ENCODE results near the gene THTPA.

Gene THTPA

GRCh38 chr14:23566112-23566777 lies 10.2 kb downstream of the THTPA start:
- H3K23ac ChIP-seq (ENCODE audit: low read depth, low read length, poor library complexity), result no peak overlapping the region
- no peaks in the 10 kb centered on the region for H3K9me3 ChIP-seq (replicated peaks in 1 of 2; ENCODE audit: control insufficient read depth in 2 of 2, insufficient read depth in 1 of 2, low read depth in 1 of 2, low read length in 2 of 2)
- H3K9ac ChIP-seq (ENCODE audit: low read depth, low read length, poor library complexity), result no peak overlapping the region
- H2AK5ac ChIP-seq (ENCODE audit: low read depth, low read length), result no peak overlapping the region
- H4K91ac ChIP-seq (ENCODE audit: low read depth, low read length, poor library complexity), result no peak overlapping the region
- H2BK5ac ChIP-seq (ENCODE audit: low read length), result no peak overlapping the region
- no peak overlapping the region for H3K4ac ChIP-seq (ENCODE audit: low read length)
- H2BK12ac ChIP-seq (ENCODE audit: low read length), result no peak overlapping the region
- no peak overlapping the region for H2AFZ ChIP-seq (ENCODE audit: low read length)
- no peak overlapping the region for H3K4me2 ChIP-seq (ENCODE audit: insufficient read depth, low read length, poor library complexity, severe bottlenecking)
- DNase-seq (ENCODE audit: low spot score), result no peak
- H3K4me3 ChIP-seq (ENCODE audit: low read length in 2 of 2), result no peak overlapping the region
- H3K4me1 ChIP-seq (ENCODE audit: control insufficient read depth in 2 of 2, insufficient read depth in 1 of 2, low read depth in 1 of 2, low read length in 2 of 2), result peaks cover 6 to 14% of the 10 kb centered on the region in 2 donors
- peaks cover 2% of the 10 kb centered on the region for H3K79me1 ChIP-seq (ENCODE audit: low read depth, low read length)
- H3K27me3 ChIP-seq (ENCODE audit: control insufficient read depth in 3 of 3, insufficient read depth in 3 of 3, low read depth in 1 of 3, low read length in 3 of 3), result peaks cover 0 to 54% (median 0%) of the 10 kb centered on the region in 3 experiments
- WGBS, 2 donors (ENCODE audit: extremely low coverage in 2 of 2, insufficient read length in 2 of 2, insufficient replicate concordance in 1 of 2), result no CpG with 5 or more reads among the region's 10 CpGs
- no peak overlapping the region for H3K27ac ChIP-seq (replicated peaks; ENCODE audit: low read length)
- H2BK120ac ChIP-seq (ENCODE audit: low read depth, low read length), result no peak overlapping the region
- no peak overlapping the region for H2BK15ac ChIP-seq (ENCODE audit: low read length)
- H4K8ac ChIP-seq (ENCODE audit: low read depth, low read length), result no peak overlapping the region
- H3K36me3 ChIP-seq (replicated peaks in 1 of 2; ENCODE audit: control insufficient read depth in 2 of 2, insufficient read depth in 2 of 2, low read length in 2 of 2), result peaks cover 0 to 23% of the 10 kb centered on the region in 2 donors
- no peak overlapping the region for H3K14ac ChIP-seq (ENCODE audit: low read length)
- no peak overlapping the region for H3K18ac ChIP-seq (ENCODE audit: low read length)

DNA sequence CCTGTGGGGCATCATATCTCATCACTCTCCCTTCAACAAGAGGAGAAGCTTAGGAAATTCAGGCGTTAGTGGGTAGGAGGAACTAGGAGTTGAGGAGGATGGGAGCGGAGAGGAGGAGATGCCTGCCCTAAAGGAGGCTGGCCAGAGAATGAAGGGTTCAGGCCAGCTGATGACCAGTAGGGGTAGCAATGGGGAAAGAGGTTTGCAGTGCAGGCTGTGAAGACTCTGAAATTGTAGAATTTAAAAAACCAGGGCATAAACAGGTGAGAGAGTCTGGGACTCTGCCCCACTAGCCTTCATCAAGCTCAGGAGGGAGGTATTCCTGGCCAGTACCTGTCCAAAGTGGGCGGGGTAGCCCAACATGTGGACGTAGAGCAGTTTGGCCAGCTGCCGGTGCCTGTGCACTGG lies 10.7 kb downstream of the THTPA start:
- peak overlapping the region; percentile 42 to 87 for H3K4me3 ChIP-seq (ENCODE audit: low read length in 2 of 2)
- peak overlapping the region; percentile 94 for H3K9ac ChIP-seq (ENCODE audit: low read depth, low read length, poor library complexity)
- peaks cover 0 to 59% (median 0%) of the 10 kb centered on the region in 3 experiments for H3K27me3 ChIP-seq (ENCODE audit: control insufficient read depth in 3 of 3, insufficient read depth in 3 of 3, low read depth in 1 of 3, low read length in 3 of 3)
- H3K4me1 ChIP-seq (ENCODE audit: control insufficient read depth in 2 of 2, insufficient read depth in 1 of 2, low read depth in 1 of 2, low read length in 2 of 2), result peaks cover 6 to 14% of the 10 kb centered on the region in 2 donors
- H3K4ac ChIP-seq (ENCODE audit: low read length), result no peak overlapping the region
- peak overlapping the region; percentile 19 for H4K8ac ChIP-seq (ENCODE audit: low read depth, low read length)
- no peak for DNase-seq (ENCODE audit: low spot score)
- H2BK120ac ChIP-seq (ENCODE audit: low read depth, low read length), result peak overlapping the region; percentile 29
- H3K23ac ChIP-seq (ENCODE audit: low read depth, low read length, poor library complexity), result peak overlapping the region; percentile 60
- H3K79me1 ChIP-seq (ENCODE audit: low read depth, low read length), result peaks cover 2% of the 10 kb centered on the region
- WGBS, 2 donors (ENCODE audit: extremely low coverage in 2 of 2, insufficient read length in 2 of 2, insufficient replicate concordance in 1 of 2), result no CpG with 5 or more reads among the region's 5 CpGs
- H3K36me3 ChIP-seq (replicated peaks in 1 of 2; ENCODE audit: control insufficient read depth in 2 of 2, insufficient read depth in 2 of 2, low read length in 2 of 2), result peaks cover 0 to 17% of the 10 kb centered on the region in 2 donors
- H3K9me3 ChIP-seq (replicated peaks in 1 of 2; ENCODE audit: control insufficient read depth in 2 of 2, insufficient read depth in 1 of 2, low read depth in 1 of 2, low read length in 2 of 2), result no peaks in the 10 kb centered on the region
- H4K91ac ChIP-seq (ENCODE audit: low read depth, low read length, poor library complexity), result no peak overlapping the region
- H2AK5ac ChIP-seq (ENCODE audit: low read depth, low read length), result peak overlapping the region; percentile 82
- peak overlapping the region; percentile 58 for H2BK5ac ChIP-seq (ENCODE audit: low read length)
- peak overlapping the region; percentile 91 for H2AFZ ChIP-seq (ENCODE audit: low read length)
- no peak overlapping the region for H2BK12ac ChIP-seq (ENCODE audit: low read length)
- H3K18ac ChIP-seq (ENCODE audit: low read length), result peak overlapping the region; percentile 96
- H2BK15ac ChIP-seq (ENCODE audit: low read length), result peak overlapping the region; percentile 96
- peak overlapping the region; percentile 38 for H3K27ac ChIP-seq (replicated peaks; ENCODE audit: low read length)
- H3K14ac ChIP-seq (ENCODE audit: low read length), result peak overlapping the region; percentile 94
- peak overlapping the region; percentile 100 for H3K4me2 ChIP-seq (ENCODE audit: insufficient read depth, low read length, poor library complexity, severe bottlenecking)

DNA sequence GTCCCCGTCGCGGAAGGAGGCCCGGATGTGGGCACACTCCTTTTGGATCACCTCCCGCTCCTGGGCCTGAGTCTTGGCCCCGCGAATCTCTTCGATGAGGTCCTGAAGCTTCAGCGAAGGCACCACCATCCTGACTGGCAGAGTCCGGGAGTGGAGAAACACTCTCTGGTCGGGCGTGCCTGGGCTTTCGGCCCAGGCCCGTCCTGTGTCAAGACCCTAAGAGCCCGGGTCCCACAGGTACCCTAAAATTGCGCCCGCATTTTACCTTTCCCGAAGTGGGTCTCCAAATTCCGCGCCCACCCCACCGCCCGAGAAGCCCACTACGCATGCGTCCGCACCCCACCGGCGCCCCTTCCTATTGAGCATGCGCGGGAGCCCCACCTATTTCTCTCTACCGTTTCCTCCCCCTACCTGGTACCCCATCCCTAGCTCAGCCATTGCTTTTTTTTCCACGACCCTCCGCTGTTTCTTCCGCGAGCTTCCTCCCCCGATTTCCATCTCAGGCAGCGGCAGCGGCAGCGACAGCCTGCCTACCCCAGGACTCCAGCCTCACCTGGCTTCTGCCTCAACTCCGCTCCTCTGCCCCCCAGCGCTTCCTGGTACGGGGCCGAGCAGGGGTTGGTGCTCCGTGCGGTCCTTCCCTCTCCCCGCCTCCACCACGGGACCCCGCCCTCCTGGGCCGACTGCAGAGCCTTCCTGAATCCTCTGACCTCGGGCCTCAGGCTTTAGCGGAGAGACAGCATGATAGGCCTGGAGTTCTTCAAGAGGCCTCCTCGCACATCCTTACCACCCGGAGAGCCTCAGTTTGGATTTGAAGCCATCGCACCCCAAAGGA lies 11.3 kb downstream of the THTPA start, which contains the start of gene AP1G2:
Gene AP1G2, minus strand, starts transcription at position 606 of the 835 bp plus-strand sequence. Its CDS starts 477 bp downstream, at position 129.
- peak within 1 kb of the TSS; percentile 42 to 87 for H3K4me3 ChIP-seq (ENCODE audit: low read length in 2 of 2)
- peak within 1 kb of the TSS; percentile 97 for H3K18ac ChIP-seq (ENCODE audit: low read length)
- peaks cover 0 to 15% of the 10 kb centered on the region in 2 donors for H3K36me3 ChIP-seq (replicated peaks in 1 of 2; ENCODE audit: control insufficient read depth in 2 of 2, insufficient read depth in 2 of 2, low read length in 2 of 2)
- peaks cover 0 to 63% (median 0%) of the 10 kb centered on the region in 3 experiments for H3K27me3 ChIP-seq (ENCODE audit: control insufficient read depth in 3 of 3, insufficient read depth in 3 of 3, low read depth in 1 of 3, low read length in 3 of 3)
- peaks cover 8 to 14% of the 10 kb centered on the region in 2 donors for H3K4me1 ChIP-seq (ENCODE audit: control insufficient read depth in 2 of 2, insufficient read depth in 1 of 2, low read depth in 1 of 2, low read length in 2 of 2)
- H3K9me3 ChIP-seq (replicated peaks in 1 of 2; ENCODE audit: control insufficient read depth in 2 of 2, insufficient read depth in 1 of 2, low read depth in 1 of 2, low read length in 2 of 2), result no peaks in the 10 kb centered on the region
- H3K27ac ChIP-seq (replicated peaks; ENCODE audit: low read length), result peak within 1 kb of the TSS; percentile 86
- no peak within 1 kb of the TSS for H3K4ac ChIP-seq (ENCODE audit: low read length)
- no peak within 1 kb of the TSS for H2BK12ac ChIP-seq (ENCODE audit: low read length)
- no CpG with 5 or more reads among the region's 53 CpGs for whole genome bisulfite sequencing, 2 donors (ENCODE audit: extremely low coverage in 2 of 2, insufficient read length in 2 of 2, insufficient replicate concordance in 1 of 2)
- peak within 1 kb of the TSS; percentile 96 for H2BK15ac ChIP-seq (ENCODE audit: low read length)
- peak within 1 kb of the TSS; percentile 19 for H4K8ac ChIP-seq (ENCODE audit: low read depth, low read length)
- peak within 1 kb of the TSS; percentile 62 for H4K91ac ChIP-seq (ENCODE audit: low read depth, low read length, poor library complexity)
- H3K79me1 ChIP-seq (ENCODE audit: low read depth, low read length), result no peaks in the 10 kb centered on the region
- peak within 1 kb of the TSS; percentile 94 for H3K9ac ChIP-seq (ENCODE audit: low read depth, low read length, poor library complexity)
- peak within 1 kb of the TSS; percentile 93 for H3K23ac ChIP-seq (ENCODE audit: low read depth, low read length, poor library complexity)
- peak within 1 kb of the TSS; percentile 84 for H2AK5ac ChIP-seq (ENCODE audit: low read depth, low read length)
- H3K4me2 ChIP-seq (ENCODE audit: insufficient read depth, low read length, poor library complexity, severe bottlenecking), result peak within 1 kb of the TSS; percentile 100
- H2AFZ ChIP-seq (ENCODE audit: low read length), result peak within 1 kb of the TSS; percentile 91
- peak within 1 kb of the TSS; percentile 94 for H3K14ac ChIP-seq (ENCODE audit: low read length)
- peak within 1 kb of the TSS; percentile 40 for H2BK120ac ChIP-seq (ENCODE audit: low read depth, low read length)
- peak; percentile 65 for DNase-seq (ENCODE audit: low spot score)
- peak within 1 kb of the TSS; percentile 58 for H2BK5ac ChIP-seq (ENCODE audit: low read length)
